ENCODE results near the gene ZNF593. TPM values are rescaled to one million over a fixed set of nuclear protein-coding genes. Genes with fewer than 3 reads are reported as not detected.

Gene ZNF593
- total RNA-seq, 2 donors from 2014 or later = 14.9 to 17.6 TPM

DNA sequence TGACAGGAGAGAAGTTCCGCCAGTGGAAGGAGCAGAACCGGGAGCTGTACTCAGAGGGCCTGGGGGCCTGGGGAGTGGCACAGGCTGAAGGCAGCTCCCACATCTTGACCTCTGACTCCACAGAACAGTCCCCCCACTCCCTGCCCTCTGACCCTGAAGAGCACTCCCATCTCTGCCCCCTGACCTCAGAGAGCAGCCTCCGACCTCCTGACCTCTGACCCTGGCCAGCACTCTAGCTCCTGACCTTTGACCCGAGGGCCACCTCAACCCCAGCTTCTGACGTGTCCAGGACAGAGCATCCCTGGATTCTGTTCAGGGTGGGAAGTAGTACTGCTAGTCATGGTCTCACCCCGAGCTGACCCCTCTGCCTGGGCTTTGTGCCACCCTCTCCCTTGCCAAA lies 19.6 kb downstream of the ZNF593 start:
- intact Hi-C loops (cut with DNase I) = no loop called here

DNA sequence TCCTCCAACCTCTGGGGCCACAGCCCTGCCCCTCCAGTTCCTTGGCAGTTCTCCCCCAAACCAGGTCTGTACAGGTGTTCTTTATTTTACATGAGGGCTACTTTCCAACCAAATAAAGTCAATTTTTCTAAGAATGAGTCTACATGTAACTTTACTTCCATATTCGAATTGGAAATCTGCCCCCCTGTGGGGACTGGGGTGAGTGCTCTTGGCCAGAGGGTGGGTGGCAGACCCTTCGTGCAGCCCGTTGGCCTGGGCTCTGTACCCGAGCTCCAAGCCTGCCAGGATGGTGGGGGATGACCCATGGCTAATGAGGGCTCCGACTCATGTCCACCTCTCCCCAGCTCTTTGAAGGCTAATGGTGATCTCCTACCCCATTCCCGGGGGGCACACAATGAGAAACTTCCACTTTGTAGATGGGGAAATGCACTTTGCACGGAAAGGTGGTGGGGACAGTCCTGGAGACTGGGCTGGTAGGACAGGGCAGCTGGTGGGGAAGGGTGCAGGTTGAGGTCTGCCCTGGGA lies 20.1 kb downstream of the ZNF593 start:
- intact Hi-C loops (cut with DNase I) = no loop called here
- DNase-seq (ENCODE audit: low spot score) = no peak

More for the DNA sequence above, 19.6 kb downstream of the ZNF593 start:
- DNase-seq (ENCODE audit: low spot score) = no peak

DNA sequence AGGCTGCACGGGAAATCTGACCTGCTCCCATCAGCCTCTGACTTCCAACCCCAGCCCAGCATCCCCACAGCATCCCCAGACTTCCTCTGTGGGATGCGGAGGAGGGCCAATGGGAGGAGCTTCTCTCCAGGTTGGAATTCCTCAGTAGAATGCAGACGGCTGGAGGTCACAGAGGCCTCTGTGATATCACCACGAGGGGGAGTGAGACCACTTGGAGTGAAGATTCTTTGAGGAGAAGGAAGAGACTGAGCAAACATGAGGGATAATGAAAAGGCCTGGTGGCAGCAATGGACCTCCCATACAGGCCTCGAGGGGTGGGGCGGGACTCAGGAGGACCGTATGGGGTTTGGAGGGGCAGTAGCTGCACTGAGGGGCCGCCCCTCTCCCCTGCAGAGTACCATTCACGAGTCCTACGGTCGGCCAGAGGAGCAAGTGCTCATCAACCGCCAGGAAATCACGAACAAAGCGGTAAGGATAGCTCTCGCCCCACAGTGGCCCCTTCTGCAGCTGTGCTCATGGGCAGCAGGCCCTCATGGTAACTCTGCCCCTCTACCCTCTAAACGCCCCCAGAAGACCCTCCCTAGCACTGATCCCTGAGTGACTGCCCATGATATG lies 20.8 kb downstream of the ZNF593 start, which contains the start of gene CATSPER4:
Gene CATSPER4 (plus strand): TSS at position 230 of the 615 bp plus-strand sequence. CDS start 26 bp downstream, at position 256.
- intact Hi-C loops (cut with DNase I) = no loop called here
- no peak for DNase-seq (ENCODE audit: low spot score)

DNA sequence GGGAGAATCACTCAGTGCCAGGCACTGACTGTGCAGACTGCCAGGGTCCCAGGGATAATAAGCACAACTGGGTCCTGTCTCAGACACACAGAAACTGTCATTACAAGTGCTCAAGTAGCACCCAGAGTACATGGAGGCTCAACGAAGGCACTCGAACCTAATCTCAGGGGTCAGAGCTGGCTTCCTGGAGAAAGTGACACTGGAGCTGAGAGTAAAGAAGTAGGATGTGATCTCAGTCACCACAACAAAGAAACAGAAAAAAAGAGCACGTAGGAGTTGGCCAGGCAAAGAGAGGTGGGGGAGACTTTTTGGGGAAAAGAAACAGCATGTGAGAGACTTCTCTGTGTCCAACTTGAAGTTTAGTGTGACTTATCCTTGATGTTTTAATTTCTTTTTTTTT lies 22.0 kb downstream of the ZNF593 start:
- intact Hi-C loops (cut with DNase I) = no loop called here
- no peak for DNase-seq (ENCODE audit: low spot score)

DNA sequence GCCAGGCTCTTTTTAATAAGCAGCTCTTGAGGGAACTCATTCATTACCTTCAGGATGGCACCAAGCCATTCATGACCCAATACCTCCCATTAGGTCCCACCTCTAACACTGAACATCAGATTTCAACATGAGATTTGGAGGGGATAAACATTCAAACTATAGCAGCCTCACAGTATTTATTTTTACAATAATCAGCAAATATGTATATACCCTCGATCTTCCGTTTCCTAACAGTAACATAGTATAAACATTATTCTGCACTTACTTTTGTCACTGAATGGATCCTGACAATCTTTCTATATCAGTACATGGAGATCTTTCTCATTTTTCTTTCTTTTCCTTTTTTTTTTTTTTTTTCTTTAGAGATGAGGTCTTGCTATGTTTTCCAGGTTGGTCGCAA lies 26.1 kb downstream of the ZNF593 start:
- no peak for DNase-seq (ENCODE audit: low spot score)
- intact Hi-C loops (cut with DNase I) = no loop called here

DNA sequence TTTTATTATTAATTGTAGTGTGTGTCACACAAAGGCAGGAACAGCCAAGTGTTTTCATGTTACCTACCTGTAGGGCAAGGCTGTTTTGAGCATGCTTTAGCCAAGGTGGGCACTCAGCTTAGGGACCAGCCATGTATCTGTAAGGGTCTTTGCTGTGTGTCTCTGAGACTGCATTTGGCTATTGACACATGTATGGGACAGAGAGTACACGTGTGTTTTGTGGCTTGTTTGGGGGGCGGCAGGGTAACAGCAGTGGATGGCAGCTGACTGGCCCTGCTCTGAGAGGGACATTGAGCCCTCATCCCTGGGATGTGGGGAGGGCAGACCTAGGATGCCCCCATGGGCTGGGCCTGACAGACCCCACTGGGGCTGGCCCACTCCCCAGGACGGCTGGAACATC lies 27.6 kb downstream of the ZNF593 start:
- DNase-seq (ENCODE audit: low spot score) = no peak
- intact Hi-C loops (cut with DNase I) = no loop called here

DNA sequence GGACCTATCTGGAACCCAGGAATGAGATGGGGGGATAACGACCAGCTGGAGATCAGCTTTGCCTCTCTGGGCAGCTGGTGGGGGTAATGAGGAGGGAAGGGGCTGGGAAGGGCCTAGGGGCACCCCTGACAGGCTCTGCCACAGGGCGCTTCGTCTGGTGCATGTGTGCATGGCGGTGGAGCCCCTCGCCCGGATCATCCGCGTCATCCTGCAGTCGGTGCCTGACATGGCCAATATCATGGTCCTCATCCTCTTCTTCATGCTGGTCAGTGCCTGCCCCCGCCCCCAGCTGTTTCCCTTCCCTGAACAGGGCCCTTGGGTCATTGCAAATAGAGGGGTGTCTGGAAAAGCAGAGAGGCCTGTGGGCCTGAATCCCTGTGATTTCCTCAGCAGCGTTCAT lies 28.1 kb downstream of the ZNF593 start:
- intact Hi-C loops (cut with DNase I) = no loop called here
- no peak for DNase-seq (ENCODE audit: low spot score)

DNA sequence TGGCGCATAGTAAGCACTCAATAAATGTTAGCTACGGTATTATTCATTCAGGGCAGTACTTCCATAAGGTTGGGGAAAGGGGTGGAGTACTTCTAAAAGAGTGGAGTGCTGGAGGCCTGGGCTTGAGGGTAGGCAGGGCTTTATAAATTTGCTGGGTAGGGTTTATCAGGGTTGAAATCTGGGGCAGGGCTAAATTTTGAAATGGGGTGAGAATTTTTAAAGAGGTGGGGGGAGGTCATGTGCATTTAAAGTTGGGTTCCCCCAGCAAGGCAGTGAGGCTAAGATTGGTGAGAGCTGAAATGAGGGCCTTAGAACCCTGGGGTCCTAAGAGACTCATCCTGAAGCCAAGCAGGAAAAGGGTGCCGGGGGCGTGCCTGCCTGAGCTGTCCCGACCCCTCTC lies 30.7 kb downstream of the ZNF593 start:
- DNase-seq (ENCODE audit: low spot score) = no peak
- intact Hi-C loops (cut with DNase I) = no loop called here

DNA sequence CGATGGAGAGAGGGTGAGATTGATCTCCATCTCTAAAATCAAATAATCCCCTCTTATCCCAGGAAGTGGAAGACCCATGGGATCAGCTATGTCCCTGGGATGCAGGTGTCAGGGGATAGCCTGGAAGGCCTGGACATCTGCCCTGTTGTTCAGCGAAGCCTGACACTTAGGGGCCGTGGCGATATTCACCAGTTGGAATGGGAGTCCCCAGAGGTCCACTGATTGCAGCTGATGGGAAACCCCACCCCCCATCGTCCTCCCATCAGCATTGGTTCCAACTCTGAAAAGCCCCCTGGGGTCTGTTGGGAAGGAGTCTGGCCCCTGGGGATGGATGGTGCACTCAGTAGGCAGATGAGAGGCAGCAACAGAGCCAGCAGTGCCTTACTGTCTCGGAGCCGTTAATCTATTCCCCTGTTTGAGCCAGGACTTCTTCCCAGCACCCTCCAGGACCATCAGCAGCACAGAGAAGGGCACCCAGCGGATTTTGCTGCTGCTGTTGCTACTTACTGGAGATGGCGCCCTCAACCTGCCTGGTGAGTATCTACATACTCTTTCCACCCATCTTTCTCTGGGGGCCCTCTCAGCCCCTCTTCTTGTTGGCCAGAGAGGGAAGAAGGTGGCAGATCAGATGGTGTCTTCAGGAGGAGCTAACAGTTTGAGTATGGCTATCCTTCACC lies 34.1 kb downstream of the ZNF593 start:
- intact Hi-C loops (cut with DNase I) = no loop called here
- no peak for DNase-seq (ENCODE audit: low spot score)

DNA sequence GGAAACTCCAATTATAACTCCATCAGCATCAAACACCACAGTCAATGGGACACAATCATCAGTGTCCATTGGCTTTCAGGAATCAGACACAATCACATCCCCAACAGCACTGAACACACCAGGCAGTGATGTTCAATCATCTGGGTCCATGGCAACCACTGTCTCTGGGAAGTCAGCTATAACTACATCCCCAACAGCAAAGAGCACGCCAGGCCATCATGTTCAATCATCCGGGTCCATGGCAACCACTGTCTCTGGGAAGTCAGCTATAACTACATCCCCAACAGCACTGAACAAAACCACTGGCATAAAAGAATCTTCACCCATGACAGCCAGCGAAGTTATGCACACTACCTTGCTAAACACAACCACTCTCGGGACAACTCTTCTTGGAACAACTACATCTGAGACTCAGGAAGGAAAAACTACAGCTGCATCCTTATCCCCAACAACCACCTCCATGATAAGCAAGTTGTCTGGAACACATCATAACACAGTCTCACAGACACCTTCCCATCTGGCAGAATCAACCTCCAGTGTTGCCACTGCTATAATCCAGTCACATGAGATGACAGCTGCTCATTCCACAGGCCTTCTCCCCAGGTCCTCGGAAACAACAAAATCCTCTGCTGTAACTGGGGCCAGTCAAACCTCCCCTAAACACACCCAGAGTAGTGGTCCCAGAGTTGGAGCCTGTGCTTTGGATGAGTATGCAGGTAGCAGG lies 40.6 kb downstream of the ZNF593 start:
- no peak for DNase-seq (ENCODE audit: low spot score)
- intact Hi-C loops (cut with DNase I) = no loop called here

DNA sequence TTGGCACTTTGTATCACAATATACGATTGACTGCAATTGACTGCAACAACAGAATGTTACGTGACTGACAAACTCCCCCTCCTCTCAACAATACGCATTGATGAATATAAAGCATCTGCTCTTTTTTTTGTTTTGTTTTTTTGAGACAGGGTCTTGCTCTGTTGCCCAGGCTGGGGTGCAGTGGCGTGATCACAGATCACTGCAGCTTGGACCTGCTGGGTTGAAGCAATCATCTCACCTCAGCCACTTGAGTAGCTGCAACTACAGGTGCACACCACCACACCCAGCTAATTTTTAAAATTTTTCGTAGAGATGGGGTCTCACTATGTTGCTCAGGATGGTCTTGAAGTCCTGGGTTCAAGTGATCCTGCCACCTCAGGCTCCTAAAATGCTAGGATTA lies 43.0 kb downstream of the ZNF593 start:
- peak; percentile 22 for DNase-seq (ENCODE audit: low spot score)
- intact Hi-C loops (cut with DNase I) = no loop called here

DNA sequence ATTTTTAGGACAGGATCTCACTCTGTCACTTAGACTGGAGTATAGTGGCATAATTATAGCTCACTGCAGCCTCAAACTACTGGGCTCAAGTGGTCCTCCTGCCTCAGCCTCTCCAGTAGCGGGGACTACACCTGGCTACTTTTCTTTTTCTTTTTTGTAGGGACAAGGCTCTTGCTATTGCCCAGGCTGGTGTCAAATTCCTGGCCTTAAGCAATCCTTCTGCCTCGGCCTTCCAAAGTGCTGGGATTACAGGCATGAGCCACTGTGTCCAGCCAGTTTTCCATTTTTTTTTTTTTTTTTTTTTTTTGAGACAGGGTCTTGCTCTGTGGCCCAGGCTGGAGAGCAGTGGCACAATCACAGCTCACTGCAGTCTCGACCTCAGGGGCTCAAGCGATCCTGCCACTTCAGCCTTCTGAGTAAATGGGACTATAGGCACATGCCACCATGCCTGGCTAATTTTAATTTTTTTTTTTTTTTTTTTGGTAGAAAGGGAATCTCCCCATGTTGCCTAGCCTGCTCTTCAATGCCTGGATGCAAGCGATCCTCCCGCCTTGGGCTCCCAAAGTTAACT lies 43.7 kb downstream of the ZNF593 start:
- intact Hi-C loops (cut with DNase I) = no loop called here
- peak; percentile 10 for DNase-seq (ENCODE audit: low spot score)

DNA sequence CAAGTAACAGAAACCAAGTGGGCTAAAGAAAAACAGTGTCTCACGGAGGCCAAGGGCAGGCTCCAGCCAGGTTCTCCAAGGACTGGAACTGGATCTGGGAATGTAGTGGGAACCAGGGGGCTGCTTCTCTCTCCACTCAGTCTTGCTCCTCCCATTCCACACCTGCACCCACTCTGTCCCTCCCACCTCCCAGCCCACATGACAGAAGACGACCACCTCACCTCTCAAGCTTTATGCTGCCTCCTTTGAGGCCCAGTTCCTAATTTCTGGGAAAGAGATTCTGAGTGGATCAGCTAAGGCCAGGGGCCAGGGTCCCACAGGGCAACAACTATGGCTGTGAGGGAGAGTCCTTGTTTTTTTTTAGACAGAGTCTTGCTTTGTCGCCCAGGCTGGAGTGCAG lies 45.5 kb downstream of the ZNF593 start:
- peak; percentile 15 for DNase-seq (ENCODE audit: low spot score)
- intact Hi-C loops (cut with DNase I) = no loop called here

DNA sequence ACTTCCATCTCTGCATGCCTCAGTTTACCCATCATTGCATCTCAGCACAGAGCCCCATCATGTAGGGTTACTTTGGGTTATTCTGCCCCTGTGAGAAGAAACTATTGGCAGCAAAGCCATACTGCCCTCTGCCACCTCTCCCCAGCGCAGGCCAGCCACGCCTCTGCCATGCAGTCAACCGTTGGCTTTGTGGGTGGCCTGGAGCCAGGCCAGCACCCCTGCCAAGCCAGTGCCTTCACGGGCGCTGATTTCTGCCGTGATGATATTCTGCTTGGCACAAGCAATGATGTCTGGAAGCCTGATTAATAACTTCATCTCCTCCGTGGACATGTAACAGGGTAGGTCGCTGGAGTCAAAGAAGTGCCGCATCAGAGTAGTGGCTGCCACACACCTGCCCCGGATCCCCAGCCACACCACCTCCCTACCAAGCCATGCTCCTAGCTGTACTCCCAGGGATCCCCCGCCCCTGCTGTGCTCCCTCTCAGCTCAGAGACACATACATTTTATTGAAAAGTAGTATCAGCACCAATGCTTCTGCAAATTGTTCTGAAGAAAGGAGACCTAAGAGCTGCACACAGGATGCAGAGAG lies 49.3 kb downstream of the ZNF593 start:
- intact Hi-C loops (cut with DNase I) = no loop called here
- peak; percentile 49 for DNase-seq (ENCODE audit: low spot score)

Other genes with a start within 250 kb of the ZNF593 start
- gene PAFAH2, start 171.8 kb upstream of the ZNF593 start, total RNA-seq = 1 to 10 TPM; 7.2 to 7.7 TPM
- gene EXTL1, start 148.1 kb upstream of the ZNF593 start, total RNA-seq = 1 to 10 TPM in 1 of 2 donors, not detected in 1; 1.7 TPM
- not detected for gene SLC30A2, start 123.8 kb upstream of the ZNF593 start, total RNA-seq
- gene TRIM63, start 102.3 kb upstream of the ZNF593 start, total RNA-seq = 1 to 10 TPM in 1 of 2 donors, under 1 TPM in 1; 0.29 to 1.2 TPM
- gene PDIK1L, start 58.1 kb upstream of the ZNF593 start, total RNA-seq = 1 to 10 TPM; 8.1 to 8.4 TPM
- gene FAM110D, start 10.8 kb upstream of the ZNF593 start, total RNA-seq = 1 to 10 TPM; 4.5 to 4.7 TPM
- gene C1orf232, start 945 bp upstream of the ZNF593 start, total RNA-seq = not detected
- not detected for gene ZNF593OS, start 1.9 kb downstream of the ZNF593 start, total RNA-seq
- 1 to 10 TPM in 1 of 2 donors, under 1 TPM in 1; 0.32 to 2.4 TPM for gene CNKSR1, start 7.6 kb downstream of the ZNF593 start, total RNA-seq
- not detected for gene CATSPER4, start 20.7 kb downstream of the ZNF593 start, total RNA-seq
- gene CEP85, start 64.3 kb downstream of the ZNF593 start, total RNA-seq = 1 to 10 TPM; 2.8 to 3.7 TPM
- 100 to 1,000 TPM; 163 to 190 TPM for gene SH3BGRL3, start 110.2 kb downstream of the ZNF593 start, total RNA-seq
- gene UBXN11, start 136.7 kb downstream of the ZNF593 start, total RNA-seq = 10 to 100 TPM; 12.2 to 17.1 TPM
- 10 to 100 TPM in 1 of 2 donors, 1 to 10 TPM in 1; 7.0 to 16.1 TPM for gene CD52, start 148.1 kb downstream of the ZNF593 start, total RNA-seq
- gene CRYBG2, start 184.2 kb downstream of the ZNF593 start, total RNA-seq = under 1 TPM in 1 of 2 donors, not detected in 1; 0.52 TPM
- gene ZNF683, start 202.8 kb downstream of the ZNF593 start, total RNA-seq = not detected
- gene LIN28A, start 240.9 kb downstream of the ZNF593 start, total RNA-seq = not detected